Measurements from ENCODE around the gene ASB10.

DNA sequence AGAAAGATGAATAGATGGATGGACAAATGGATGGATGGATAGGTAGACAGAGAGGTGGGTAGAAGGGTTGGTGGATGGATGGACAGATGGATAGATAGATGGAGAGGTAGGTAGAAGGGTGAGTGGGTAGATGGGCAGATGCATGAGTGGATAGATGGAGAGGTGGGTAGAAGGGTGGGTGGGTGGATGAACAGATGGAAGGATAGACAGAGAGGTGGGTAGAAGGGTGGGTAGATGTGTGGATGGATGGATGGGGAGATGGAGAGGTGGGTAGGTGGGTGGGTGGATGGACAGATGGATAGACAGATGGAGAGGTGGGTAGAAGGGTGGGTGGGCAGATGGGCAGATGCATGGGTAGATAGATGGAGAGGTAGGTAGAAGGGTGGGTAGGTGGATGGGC, 10.9 kb upstream of the ASB10 start:
- TF ChIP-seq, protein P1, sequence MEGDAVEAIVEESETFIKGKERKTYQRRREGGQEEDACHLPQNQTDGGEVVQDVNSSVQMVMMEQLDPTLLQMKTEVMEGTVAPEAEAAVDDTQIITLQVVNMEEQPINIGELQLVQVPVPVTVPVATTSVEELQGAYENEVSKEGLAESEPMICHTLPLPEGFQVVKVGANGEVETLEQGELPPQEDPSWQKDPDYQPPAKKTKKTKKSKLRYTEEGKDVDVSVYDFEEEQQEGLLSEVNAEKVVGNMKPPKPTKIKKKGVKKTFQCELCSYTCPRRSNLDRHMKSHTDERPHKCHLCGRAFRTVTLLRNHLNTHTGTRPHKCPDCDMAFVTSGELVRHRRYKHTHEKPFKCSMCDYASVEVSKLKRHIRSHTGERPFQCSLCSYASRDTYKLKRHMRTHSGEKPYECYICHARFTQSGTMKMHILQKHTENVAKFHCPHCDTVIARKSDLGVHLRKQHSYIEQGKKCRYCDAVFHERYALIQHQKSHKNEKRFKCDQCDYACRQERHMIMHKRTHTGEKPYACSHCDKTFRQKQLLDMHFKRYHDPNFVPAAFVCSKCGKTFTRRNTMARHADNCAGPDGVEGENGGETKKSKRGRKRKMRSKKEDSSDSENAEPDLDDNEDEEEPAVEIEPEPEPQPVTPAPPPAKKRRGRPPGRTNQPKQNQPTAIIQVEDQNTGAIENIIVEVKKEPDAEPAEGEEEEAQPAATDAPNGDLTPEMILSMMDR (IDR thresholded peaks at IDR 0.05; ENCODE audit: borderline replicate concordance, extremely low read depth, low read length, poor library complexity, severe bottlenecking) = no peak
- no peak for TF ChIP-seq EZH2 (IDR thresholded peaks at IDR 0.05; ENCODE audit: borderline replicate concordance, low read depth, low read length, severe bottlenecking)

Data from DND-41 (cell line).